ENCODE measurements around the gene GTF2H4. TPM values are rescaled to one million over a fixed set of nuclear protein-coding genes. Genes with fewer than 3 reads are reported as not detected.
A peak's percentile ranks its signal among the peaks of the same experiment; 100 is the strongest.
"Not testable (repeated sequence)": the region's sequence is repeated elsewhere in the genome, so short reads cannot be mapped to it uniquely, and the experiment has no call there.

The GTF2H4 gene
- total RNA-seq, 2 donors from 2014 or later: 14.9 to 42.2 TPM

- H3K36me3 ChIP-seq: peaks cover 12% of the 10 kb centered on the region
- peak overlapping the region; percentile 100 for H3K4me3 ChIP-seq
- ATAC-seq (ENCODE audit: insufficient number of reproducible peaks, low FRiP score, low read depth) (no peak), DNase-seq (ENCODE audit: low spot score) (no peak)
- no peaks in the 10 kb centered on the region for H3K9me3 ChIP-seq
- no peaks in the 10 kb centered on the region for H3K27me3 ChIP-seq (replicated peaks; ENCODE audit: insufficient read depth)
- H3K27ac ChIP-seq: no peak overlapping the region
- H3K4me1 ChIP-seq (ENCODE audit: control insufficient read depth in 1 of 2, low read depth in 2 of 2): peaks cover 7 to 28% of the 10 kb centered on the region in 2 donors
- no peak for TF ChIP-seq CTCF (IDR thresholded peaks at IDR 0.05)
These were observed 693 bp downstream of the GTF2H4 start for GRCh38 chr6:30908700-30909099.

DNA sequence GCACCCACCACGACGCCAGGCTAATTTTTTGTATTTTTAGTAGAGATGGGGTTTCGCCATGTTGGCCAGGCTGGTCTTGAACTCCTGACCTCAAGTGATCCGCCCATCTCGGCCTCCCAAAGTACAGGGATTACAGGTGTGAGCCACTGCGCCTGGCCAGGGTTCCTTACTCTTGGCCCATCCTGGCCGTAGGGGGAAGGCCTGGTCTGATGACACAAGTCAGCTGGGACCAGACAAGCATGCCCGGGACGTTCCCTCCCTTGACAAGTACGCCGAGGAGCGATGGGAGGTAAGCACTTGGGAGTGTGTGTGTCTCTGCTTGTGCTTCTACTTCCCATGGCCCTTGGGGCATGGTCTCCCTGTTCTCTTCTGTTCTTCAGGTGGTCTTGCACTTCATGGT is 2.5 kb downstream of the GTF2H4 start:
- not testable (repeated sequence) for H3K4me3 ChIP-seq; DNase-seq (ENCODE audit: low spot score); H3K9me3 ChIP-seq; ATAC-seq (ENCODE audit: insufficient number of reproducible peaks, low FRiP score, low read depth); H3K27ac ChIP-seq; H3K27me3 ChIP-seq (replicated peaks; ENCODE audit: insufficient read depth)
- Histone ChIP-seq H3K36me3 (peaks cover 12% of the 10 kb centered on the region), H3K4me1 (ENCODE audit: control insufficient read depth in 1 of 2, low read depth in 2 of 2) (peaks cover 14 to 40% of the 10 kb centered on the region in 2 donors)

DNA sequence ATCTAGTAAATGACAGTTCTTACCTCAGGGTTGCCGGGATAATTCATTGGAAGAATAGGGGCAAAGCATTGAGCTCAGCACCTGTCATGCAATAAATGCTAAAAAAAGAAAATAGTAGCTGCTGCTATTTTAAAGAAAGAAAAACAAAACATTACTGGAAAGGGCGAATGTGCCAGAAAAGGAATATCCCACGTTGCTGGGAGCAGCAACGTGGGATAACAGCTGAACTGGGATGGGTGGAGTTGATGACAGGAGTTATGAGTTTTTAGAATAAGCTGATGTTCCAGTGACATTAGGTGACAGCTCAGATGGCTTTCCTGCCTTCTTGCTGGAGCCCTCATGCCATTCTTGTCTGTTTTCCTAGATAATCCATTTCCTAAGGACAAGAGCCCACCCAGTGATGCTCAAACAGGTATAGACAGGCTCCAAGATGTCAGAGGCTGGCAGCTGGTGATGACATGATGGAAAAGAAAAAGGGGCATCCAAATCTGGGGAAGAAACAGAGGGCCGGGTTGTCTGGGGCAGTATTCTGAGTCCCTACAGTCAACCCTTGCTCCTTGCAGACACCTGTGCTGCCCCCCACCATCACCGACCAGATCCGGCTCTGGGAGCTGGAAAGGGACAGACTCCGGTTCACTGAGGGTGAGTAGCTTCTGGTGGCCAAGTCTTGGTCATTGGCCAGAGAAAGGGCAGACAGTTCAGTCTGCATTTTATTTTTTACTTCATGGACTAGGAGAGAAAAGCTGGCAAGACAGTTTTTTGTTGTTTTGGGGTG is 4.9 kb downstream of the GTF2H4 start:
- Histone ChIP-seq H3K4me1 (ENCODE audit: control insufficient read depth in 1 of 2, low read depth in 2 of 2) (peaks cover 17 to 41% of the 10 kb centered on the region in 2 donors), H3K9me3 (no peaks in the 10 kb centered on the region), H3K27ac (peak overlapping the region; percentile 86 to 93), H3K4me3 (peak overlapping the region; percentile 78), H3K27me3 (replicated peaks; ENCODE audit: insufficient read depth) (no peaks in the 10 kb centered on the region), H3K36me3 (peaks cover 21% of the 10 kb centered on the region)
- ATAC-seq (ENCODE audit: insufficient number of reproducible peaks, low FRiP score, low read depth): no peak
- TF ChIP-seq CTCF (IDR thresholded peaks at IDR 0.05): no peak
- no peak for DNase-seq (ENCODE audit: low spot score)

DNA sequence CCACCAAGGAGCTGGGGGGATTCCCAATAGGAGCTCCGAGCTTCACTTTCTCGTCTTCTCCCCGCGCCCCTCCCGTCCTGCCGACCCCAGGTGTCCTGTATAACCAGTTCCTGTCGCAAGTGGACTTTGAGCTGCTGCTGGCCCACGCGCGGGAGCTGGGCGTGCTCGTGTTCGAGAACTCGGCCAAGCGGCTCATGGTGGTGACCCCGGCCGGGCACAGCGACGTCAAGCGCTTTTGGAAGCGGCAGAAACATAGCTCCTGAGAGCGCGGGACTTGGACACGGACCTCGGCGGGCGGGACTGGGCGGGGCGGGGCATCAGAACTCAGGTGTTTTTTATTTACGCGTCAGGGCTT is 5.7 kb downstream of the GTF2H4 start:
- H3K4me3 ChIP-seq: peak overlapping the region; percentile 78
- H3K9me3 ChIP-seq: no peaks in the 10 kb centered on the region
- peaks cover 27% of the 10 kb centered on the region for H3K36me3 ChIP-seq
- peak overlapping the region; percentile 86 to 93 for H3K27ac ChIP-seq
- no peaks in the 10 kb centered on the region for H3K27me3 ChIP-seq (replicated peaks; ENCODE audit: insufficient read depth)
- DNase-seq (ENCODE audit: low spot score) (peak; percentile 15), ATAC-seq (ENCODE audit: insufficient number of reproducible peaks, low FRiP score, low read depth) (no peak)
- TF ChIP-seq CTCF (IDR thresholded peaks at IDR 0.05): no peak
- peaks cover 15 to 38% of the 10 kb centered on the region in 2 donors for H3K4me1 ChIP-seq (ENCODE audit: control insufficient read depth in 1 of 2, low read depth in 2 of 2)

DNA sequence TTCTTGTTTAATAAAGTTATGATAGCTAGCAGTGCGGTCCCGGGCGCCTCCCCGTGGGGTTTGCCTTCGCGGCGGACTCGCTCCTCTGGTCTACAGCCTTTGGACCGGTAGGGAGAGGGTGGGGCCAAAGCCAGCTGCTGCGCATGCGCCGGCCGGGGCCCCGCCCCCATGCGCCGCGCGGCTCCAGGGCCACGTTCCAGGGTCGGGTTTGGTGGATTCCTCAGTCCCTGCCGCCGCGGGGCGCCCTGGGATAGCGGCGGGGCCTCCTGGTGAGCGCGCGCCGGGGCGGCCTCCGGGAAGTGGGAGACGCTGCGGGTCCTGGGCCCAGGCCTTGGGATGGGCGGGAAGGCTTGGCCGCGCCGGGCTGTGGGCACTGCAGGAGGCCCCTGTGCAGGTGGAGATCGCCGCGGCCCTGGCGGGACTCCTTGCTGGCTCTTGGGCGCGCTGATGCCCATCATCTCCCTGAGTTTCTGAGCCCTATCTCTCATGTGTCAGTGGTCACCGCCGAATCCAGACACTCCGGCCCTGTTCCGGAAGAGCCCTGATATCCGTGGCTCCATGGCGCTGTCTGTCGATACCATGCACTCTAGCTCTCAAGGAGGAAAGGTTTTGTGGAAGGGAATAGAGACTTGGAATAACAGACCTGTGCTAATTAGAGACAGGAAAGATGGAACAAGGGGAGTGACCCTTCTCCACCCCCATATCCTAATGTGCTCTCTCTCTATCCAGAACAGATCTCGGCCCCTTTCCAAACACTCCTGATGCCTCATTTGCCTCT is 6.3 kb downstream of the GTF2H4 start, which contains the start of gene VARS2:
Gene VARS2 (plus strand): TSS at position 163 of the 778 bp plus-strand sequence. CDS start 599 bp downstream, at position 762.
- Histone ChIP-seq H3K9me3 (no peaks in the 10 kb centered on the region), H3K36me3 (peaks cover 27% of the 10 kb centered on the region)
- TF ChIP-seq CTCF (IDR thresholded peaks at IDR 0.05): peak; percentile 26

More for the DNA sequence above, 6.3 kb downstream of the GTF2H4 start, which contains the start of gene VARS2:
- ATAC-seq (ENCODE audit: insufficient number of reproducible peaks, low FRiP score, low read depth): peak; percentile 58
- Histone ChIP-seq H3K27ac (peak within 1 kb of the TSS; percentile 86 to 93), H3K4me3 (peak within 1 kb of the TSS; percentile 78), H3K27me3 (replicated peaks; ENCODE audit: insufficient read depth) (no peaks in the 10 kb centered on the region), H3K4me1 (ENCODE audit: control insufficient read depth in 1 of 2, low read depth in 2 of 2) (peaks cover 10 to 32% of the 10 kb centered on the region in 2 donors)
- DNase-seq (ENCODE audit: low spot score): peak; percentile 49

Data from thoracic aorta (tissue), 2 donors.